ENCODE data around the gene ECHS1. TPM values are rescaled to one million over a fixed set of nuclear protein-coding genes. Genes with fewer than 3 reads are reported as not detected.
"Not testable (repeated sequence)": the region's sequence is repeated elsewhere in the genome, so short reads cannot be mapped to it uniquely, and the experiment has no call there.

The ECHS1 gene
- total RNA-seq, 1 experiment from 2014 or later: 90.7 TPM

GRCh38 chr10:133368153-133368552 lies 5.0 kb downstream of the ECHS1 start:
- H3K27me3 ChIP-seq (ENCODE audit: insufficient read depth, low read depth): no peaks in the 10 kb centered on the region
- no peaks in the 10 kb centered on the region for H3F3A ChIP-seq (ENCODE audit: insufficient read depth, low read depth)
- H3K79me2 ChIP-seq (ENCODE audit: low read depth): peaks cover 8% of the 10 kb centered on the region; the same call in 1 of the 2 replicates
- CTCF ChIA-PET: no interaction called here
- intact Hi-C loops (cut with micrococcal nuclease; ENCODE audit: unreplicated experiment): no loop called here
- H3K9me3 ChIP-seq (ENCODE audit: insufficient read depth, low read depth): no peaks in the 10 kb centered on the region
- TF ChIP-seq EZH2 (IDR thresholded peaks at IDR 0.05; ENCODE audit: low read depth) (no peak), CTCF (conservative IDR thresholded peaks at IDR 0.05) (no peak)
- POLR2A ChIA-PET (ENCODE audit: unreplicated experiment): no interaction called here
- no peak overlapping the region for H3K4me3 ChIP-seq
- H3K27ac ChIP-seq: no peak overlapping the region
- no peaks in the 10 kb centered on the region for H3K9me2 ChIP-seq (ENCODE audit: insufficient read depth)
- DNase-seq: no peak
- H3K4me1 ChIP-seq (replicated peaks; ENCODE audit: insufficient read depth): no peaks in the 10 kb centered on the region; the same call in 1 of the 2 replicates
- no peak overlapping the region for H3K4me2 ChIP-seq
- no TSS peak for BruUV-seq (replicated peaks)
- no peaks in the 10 kb centered on the region for H3K36me3 ChIP-seq (ENCODE audit: low read depth)
- no peaks in the 10 kb centered on the region for H4K20me1 ChIP-seq (ENCODE audit: insufficient read depth)
- no peak overlapping the region for H2AFZ ChIP-seq

- H2AFZ ChIP-seq; DNase-seq; H3F3A ChIP-seq (ENCODE audit: insufficient read depth, low read depth); H3K79me2 ChIP-seq (ENCODE audit: low read depth); H3K9me3 ChIP-seq (ENCODE audit: insufficient read depth, low read depth); H3K4me3 ChIP-seq; CTCF ChIA-PET; intact Hi-C loops (cut with micrococcal nuclease; ENCODE audit: unreplicated experiment); H3K27me3 ChIP-seq (ENCODE audit: insufficient read depth, low read depth); H4K20me1 ChIP-seq (ENCODE audit: insufficient read depth); H3K36me3 ChIP-seq (ENCODE audit: low read depth); POLR2A ChIA-PET (ENCODE audit: unreplicated experiment); BruUV-seq (replicated peaks); H3K9me2 ChIP-seq (ENCODE audit: insufficient read depth); H3K4me1 ChIP-seq (replicated peaks; ENCODE audit: insufficient read depth); H3K4me2 ChIP-seq; H3K27ac ChIP-seq: not testable (repeated sequence)
Measured at GRCh38 chr10:133367461-133367860, 5.7 kb downstream of the ECHS1 start.

DNA sequence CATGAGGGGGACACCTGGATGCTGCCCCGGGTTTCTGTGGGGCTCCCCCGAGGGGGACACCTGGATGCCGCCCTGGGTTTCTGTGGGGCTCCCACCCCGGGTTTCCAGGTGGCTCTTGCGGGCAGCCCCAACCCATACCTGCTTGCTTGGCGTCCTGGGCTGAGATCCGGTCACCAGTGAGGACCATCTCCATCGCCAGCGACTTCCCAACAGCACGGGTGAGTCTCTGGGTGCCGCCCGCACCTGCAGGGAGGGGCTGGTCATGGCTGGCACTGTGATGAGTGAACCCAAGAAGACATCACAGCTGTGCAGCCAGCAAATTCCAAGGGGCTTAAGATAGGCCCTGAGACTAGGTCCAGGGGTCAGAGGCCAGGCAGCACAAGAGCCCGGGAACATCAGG lies 6.4 kb downstream of the ECHS1 start:
- ChIA-PET POLR2A (ENCODE audit: unreplicated experiment) (no interaction called here), CTCF (no interaction called here)
- BruUV-seq (replicated peaks): no TSS peak
- Histone ChIP-seq H3K27ac (no peak overlapping the region), H3K36me3 (ENCODE audit: low read depth) (no peaks in the 10 kb centered on the region), H3K9me3 (ENCODE audit: insufficient read depth, low read depth) (no peaks in the 10 kb centered on the region), H4K20me1 (ENCODE audit: insufficient read depth) (no peaks in the 10 kb centered on the region), H3K4me1 (replicated peaks; ENCODE audit: insufficient read depth) (no peaks in the 10 kb centered on the region), H3K9me2 (ENCODE audit: insufficient read depth) (no peaks in the 10 kb centered on the region), H2AFZ (no peak overlapping the region), H3K27me3 (ENCODE audit: insufficient read depth, low read depth) (no peaks in the 10 kb centered on the region), H3K4me3 (no peak overlapping the region), H3K79me2 (ENCODE audit: low read depth) (0 out of 2 replicates have a peak, but pooled peaks cover under 1% of the 10 kb centered on the region), H3K4me2 (no peak overlapping the region), H3F3A (ENCODE audit: insufficient read depth, low read depth) (no peaks in the 10 kb centered on the region)
- intact Hi-C loops (cut with micrococcal nuclease; ENCODE audit: unreplicated experiment): no loop called here
- TF ChIP-seq EZH2 (IDR thresholded peaks at IDR 0.05; ENCODE audit: low read depth) (no peak), CTCF (conservative IDR thresholded peaks at IDR 0.05) (no peak)
- no peak for DNase-seq

GRCh38 chr10:133366130-133366478 lies 7.0 kb downstream of the ECHS1 start:
- CTCF ChIA-PET: no interaction called here
- no peaks in the 10 kb centered on the region for H3K27me3 ChIP-seq (ENCODE audit: insufficient read depth, low read depth)
- H3F3A ChIP-seq (ENCODE audit: insufficient read depth, low read depth): no peaks in the 10 kb centered on the region
- H3K4me1 ChIP-seq (replicated peaks; ENCODE audit: insufficient read depth): no peaks in the 10 kb centered on the region
- no peak overlapping the region for H3K27ac ChIP-seq
- H3K4me2 ChIP-seq: no peak overlapping the region
- BruUV-seq (replicated peaks): no TSS peak
- H3K36me3 ChIP-seq (ENCODE audit: low read depth): no peaks in the 10 kb centered on the region
- H3K4me3 ChIP-seq: no peak overlapping the region
- H2AFZ ChIP-seq: no peak overlapping the region
- no peak for DNase-seq
- H4K20me1 ChIP-seq (ENCODE audit: insufficient read depth): no peaks in the 10 kb centered on the region
- H3K9me2 ChIP-seq (ENCODE audit: insufficient read depth): no peaks in the 10 kb centered on the region
- POLR2A ChIA-PET (ENCODE audit: unreplicated experiment): no interaction called here
- intact Hi-C loops (cut with micrococcal nuclease; ENCODE audit: unreplicated experiment): no loop called here
- H3K79me2 ChIP-seq (ENCODE audit: low read depth): no peaks in the 10 kb centered on the region
- no peaks in the 10 kb centered on the region for H3K9me3 ChIP-seq (ENCODE audit: insufficient read depth, low read depth)
- TF ChIP-seq CTCF (conservative IDR thresholded peaks at IDR 0.05) (no peak), EZH2 (IDR thresholded peaks at IDR 0.05; ENCODE audit: low read depth) (no peak)
